ENCODE results near the gene CYP11A1.

DNA sequence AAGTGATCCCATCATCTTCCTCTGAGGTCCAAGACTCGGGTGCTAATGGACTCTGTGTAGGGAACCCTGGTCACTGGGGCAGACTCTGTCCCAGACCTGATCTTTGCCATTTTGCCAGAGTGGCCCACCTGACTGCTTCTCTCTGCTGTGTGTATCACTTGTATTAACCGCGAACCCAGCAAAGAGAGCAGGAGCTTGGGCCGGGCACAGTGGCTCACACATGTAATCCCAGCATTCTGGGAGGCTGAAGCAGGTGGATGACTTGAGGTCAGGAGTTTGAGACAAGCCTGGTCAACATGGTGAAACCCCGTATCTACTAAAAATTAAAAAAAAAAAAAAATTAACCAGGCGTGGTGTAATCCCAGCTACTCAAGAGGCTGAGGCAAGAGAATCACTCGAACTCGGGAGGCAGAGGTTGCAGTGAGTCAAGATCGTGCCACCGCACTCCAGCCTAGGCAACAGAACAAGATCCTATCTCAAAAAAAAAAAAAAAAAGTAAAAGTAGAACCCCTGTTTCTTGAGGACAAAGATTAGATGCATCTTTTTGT is 32.9 kb upstream of the CYP11A1 start:
- TF ChIP-seq CTCF (IDR thresholded peaks at IDR 0.05) (no peak), POLR2A (IDR thresholded peaks at IDR 0.05) (no peak)

All from esophagus squamous epithelium (tissue), 4 donors.